Measurements from ENCODE around the gene MYH14. TPM values are rescaled to one million over a fixed set of nuclear protein-coding genes. Genes with fewer than 3 reads are reported as not detected.

The MYH14 gene
- total and polyA plus RNA-seq, 2 of the 8 experiments (the other 6 are each of a cell fraction or from before 2014, with no cell fraction given), result 17.3 to 28.6 TPM

GRCh38 chr19:50205681-50206138 is 2.3 kb downstream of the MYH14 start:
- POLR2A ChIA-PET (ENCODE audit: partially characterized antibody), result interaction anchor here (1.1 kb wide), 1 partner anchor 107 kb away, joined by 3 read pairs; no protein-coding TSS in a partner anchor
- no peak overlapping the region for H2AFZ ChIP-seq (ENCODE audit: low read length)
- TF ChIP-seq TAF7 (optimal IDR thresholded peaks at IDR 0.05; ENCODE audit: borderline replicate concordance, low read depth, low read length), result no peak
- TF ChIP-seq RXRA (IDR thresholded peaks at IDR 0.05; ENCODE audit: insufficient read depth, low read depth, low read length), result no peak
- no peak for TF ChIP-seq BCL11A (IDR thresholded peaks at IDR 0.05; ENCODE audit: low read depth in 2 of 2, low read length in 2 of 2)
- TF ChIP-seq YY1 (IDR thresholded peaks at IDR 0.05; ENCODE audit: low read depth, low read length), result no peak
- no peak for TF ChIP-seq RBBP5 (IDR thresholded peaks at IDR 0.05; ENCODE audit: borderline replicate concordance, low read depth, low read length)
- peak in 2 of 3 experiments; percentile 18 to 23; a peak in 1 of 4 replicates for TF ChIP-seq CTCF (IDR thresholded peaks at IDR 0.05; ENCODE audit: control extremely low read depth in 1 of 3, insufficient read depth in 1 of 3, low read depth in 1 of 3, low read length in 3 of 3)
- TF ChIP-seq TEAD4 (IDR thresholded peaks at IDR 0.05; ENCODE audit: low read depth, low read length), result no peak
- no peak for TF ChIP-seq GTF2F1 (IDR thresholded peaks at IDR 0.05; ENCODE audit: borderline replicate concordance, low read depth, low read length)
- no peak for TF ChIP-seq NRF1 (IDR thresholded peaks at IDR 0.05; ENCODE audit: low read depth, low read length)
- no peak for TF ChIP-seq PHF8 (conservative IDR thresholded peaks at IDR 0.05; ENCODE audit: low read depth, low read length)

More at GRCh38 chr19:50205681-50206138, 2.3 kb downstream of the MYH14 start:
- no peak overlapping the region for H4K5ac ChIP-seq (ENCODE audit: insufficient read length, low read depth, low read length)
- no peak overlapping the region for H2BK20ac ChIP-seq (ENCODE audit: low read length)
- no peak overlapping the region for H3K4ac ChIP-seq (replicated peaks; ENCODE audit: insufficient read length, low read depth, low read length)
- H3K79me2 ChIP-seq (ENCODE audit: control insufficient read depth in 1 of 2, insufficient read depth in 2 of 2, low read length in 2 of 2), result no peaks in the 10 kb centered on the region
- peak overlapping the region; percentile 52 to 71 (median 65) for H3K4me3 ChIP-seq (ENCODE audit: extremely low read depth in 1 of 4, insufficient read depth in 2 of 4, low read depth in 3 of 4, low read length in 4 of 4)
- peaks cover 0 to 16% (median 8%) of the 10 kb centered on the region in 4 experiments; a peak in 6 of 7 replicates for H3K27me3 ChIP-seq (replicated peaks in 1 of 4; ENCODE audit: control insufficient read depth in 3 of 4, extremely low read depth in 1 of 4, insufficient read depth in 3 of 4, low read length in 3 of 4)
- no peak overlapping the region for H2AK5ac ChIP-seq (ENCODE audit: low read depth, low read length)
- WGBS, 2 experiments (ENCODE audit: extremely low coverage in 1 of 2, insufficient coverage in 1 of 2, insufficient read length in 1 of 2, insufficient replicate concordance in 2 of 2, low coverage in 1 of 2, low lambda C conversion rate in 2 of 2, missing lambda C conversion rate in 1 of 2), result 20% methylated on average over 11 of the region's 12 CpGs; no CpG with 5 or more reads in 1 of the 2 experiments
- no peak overlapping the region for H3K14ac ChIP-seq (ENCODE audit: insufficient read length)
- no peak overlapping the region for H2BK15ac ChIP-seq (ENCODE audit: low read length)
- peaks cover 0 to 8% of the 10 kb centered on the region in 2 experiments for H4K20me1 ChIP-seq (replicated peaks in 1 of 2; ENCODE audit: control insufficient read depth in 1 of 2, insufficient read depth in 2 of 2, low read length in 2 of 2)
- H2BK120ac ChIP-seq (replicated peaks; ENCODE audit: low read depth, low read length), result no peak overlapping the region
- peak in 1 of 2 experiments; percentile 64 for DNase-seq (ENCODE audit: low read depth in 1 of 2, low spot score in 2 of 2)
- H3K56ac ChIP-seq (replicated peaks; ENCODE audit: insufficient read length, low read depth, low read length), result no peak overlapping the region
- H3K4me1 ChIP-seq (replicated peaks in 1 of 4; ENCODE audit: control insufficient read depth in 3 of 4, insufficient read depth in 4 of 4, low read length in 3 of 4), result peaks cover 0 to 5% (median 2%) of the 10 kb centered on the region in 4 experiments; a peak in 5 of 7 replicates
- H3K9ac ChIP-seq (replicated peaks in 1 of 4; ENCODE audit: extremely low read depth in 1 of 4, low read depth in 3 of 4, low read length in 3 of 4), result peak overlapping the region in 1 of 4 experiments; percentile 4; a peak in 2 of 7 replicates
- H2BK5ac ChIP-seq (ENCODE audit: low read depth, low read length), result no peak overlapping the region
- H3K79me1 ChIP-seq (ENCODE audit: low read depth, low read length), result no peaks in the 10 kb centered on the region; the same call in none of the 2 replicates
- no peak for FAIRE-seq
- CTCF ChIA-PET (ENCODE audit: partially characterized antibody), result interaction anchor here (1.1 to 1.5 kb wide), 4 partner anchors 25 to 51 kb away, joined by 3 to 4 read pairs (median 4); no protein-coding TSS in a partner anchor
- H3K4me2 ChIP-seq (ENCODE audit: insufficient read depth in 1 of 2, low read depth in 2 of 2, low read length in 2 of 2), result peak overlapping the region; percentile 75 to 78
- H3K36me3 ChIP-seq (ENCODE audit: control insufficient read depth in 2 of 4, insufficient read depth in 4 of 4, low read length in 3 of 4), result peaks cover 0 to 5% (median under 1%) of the 10 kb centered on the region in 4 experiments; a peak in 2 of 8 replicates
- no peak overlapping the region for H2BK12ac ChIP-seq (ENCODE audit: low read depth, low read length)
- H3K18ac ChIP-seq (ENCODE audit: extremely low read depth, low read length), result peak overlapping the region; percentile 48
- H3K27ac ChIP-seq (ENCODE audit: low read depth, low read length), result no peak overlapping the region
- no peak overlapping the region for H4K8ac ChIP-seq (ENCODE audit: extremely low read depth, insufficient read depth, low read length)
- H4K91ac ChIP-seq (replicated peaks; ENCODE audit: insufficient read length, low read length), result no peak overlapping the region
- peaks cover 10% of the 10 kb centered on the region; the same call in 1 of the 2 replicates for H3K23me2 ChIP-seq (ENCODE audit: low read depth, low read length)
- no peaks in the 10 kb centered on the region; a peak in 1 of 4 replicates for H3K9me3 ChIP-seq (ENCODE audit: insufficient read depth in 2 of 2, low read depth in 1 of 2, low read length in 1 of 2)
- no peak overlapping the region for H3K23ac ChIP-seq (ENCODE audit: insufficient read length)
